Stimulated activated CD4-positive, alpha-beta T cell treated with anti-CD3 and anti-CD28 coated beads, TNF-alpha, amount 100 ng/mL, for 4 hours (primary cell): ENCODE data around the gene PLEKHO1.
A peak's percentile ranks its signal among the peaks of the same experiment; 100 is the strongest.

ENCODE experiments used
- DNase-seq, 3 experiments: peaks; one replicate each; pipeline ENCODE4 v3.0.0-alpha.2; 2020; ENCODE audit warnings: low read depth in 3 of 3

Gene PLEKHO1

DNA sequence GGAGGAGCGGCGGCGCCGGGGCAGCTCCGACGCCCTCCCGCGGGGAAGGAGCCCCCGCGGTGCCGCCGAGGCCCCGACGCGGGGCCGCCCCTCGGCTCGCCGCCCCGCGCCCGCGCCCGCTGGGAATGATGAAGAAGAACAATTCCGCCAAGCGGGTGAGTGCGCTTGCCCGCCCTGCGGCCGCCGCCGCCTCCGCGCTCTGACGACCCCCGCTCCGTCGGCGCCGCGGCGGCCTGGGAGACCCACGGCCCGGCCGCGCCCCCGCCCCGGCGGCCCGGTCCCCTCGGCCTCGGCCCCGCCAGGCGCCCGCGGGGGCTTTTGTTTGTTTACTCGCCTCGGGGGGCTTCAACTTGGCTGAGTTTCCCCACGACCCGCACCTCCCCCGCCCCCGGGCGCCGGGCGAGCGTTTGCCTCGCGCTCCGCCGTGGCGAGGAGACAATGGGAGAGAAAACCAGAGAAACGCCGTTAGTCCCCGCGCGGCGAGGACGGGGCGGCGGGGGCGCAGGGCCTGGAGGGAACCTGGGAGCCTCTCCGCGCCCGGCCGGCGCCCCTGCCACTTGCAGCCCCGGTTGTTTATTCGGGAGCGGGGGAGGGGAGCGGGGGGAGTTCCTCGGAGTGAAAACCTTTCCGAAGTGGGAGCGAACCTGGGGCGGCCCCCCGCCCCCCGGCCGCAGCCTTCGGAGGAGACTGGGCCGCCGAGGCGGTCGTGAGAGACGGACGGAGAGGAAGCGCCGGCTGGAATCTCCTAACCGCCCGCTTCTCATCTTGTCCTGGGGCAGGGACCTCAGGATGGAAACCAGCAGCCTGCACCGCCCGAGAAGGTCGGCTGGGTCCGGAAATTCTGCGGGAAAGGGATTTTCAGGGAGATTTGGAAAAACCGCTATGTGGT lies 661 bp downstream of the PLEKHO1 start:
- peak in 1 of 3 experiments; percentile 26 for DNase-seq

DNA sequence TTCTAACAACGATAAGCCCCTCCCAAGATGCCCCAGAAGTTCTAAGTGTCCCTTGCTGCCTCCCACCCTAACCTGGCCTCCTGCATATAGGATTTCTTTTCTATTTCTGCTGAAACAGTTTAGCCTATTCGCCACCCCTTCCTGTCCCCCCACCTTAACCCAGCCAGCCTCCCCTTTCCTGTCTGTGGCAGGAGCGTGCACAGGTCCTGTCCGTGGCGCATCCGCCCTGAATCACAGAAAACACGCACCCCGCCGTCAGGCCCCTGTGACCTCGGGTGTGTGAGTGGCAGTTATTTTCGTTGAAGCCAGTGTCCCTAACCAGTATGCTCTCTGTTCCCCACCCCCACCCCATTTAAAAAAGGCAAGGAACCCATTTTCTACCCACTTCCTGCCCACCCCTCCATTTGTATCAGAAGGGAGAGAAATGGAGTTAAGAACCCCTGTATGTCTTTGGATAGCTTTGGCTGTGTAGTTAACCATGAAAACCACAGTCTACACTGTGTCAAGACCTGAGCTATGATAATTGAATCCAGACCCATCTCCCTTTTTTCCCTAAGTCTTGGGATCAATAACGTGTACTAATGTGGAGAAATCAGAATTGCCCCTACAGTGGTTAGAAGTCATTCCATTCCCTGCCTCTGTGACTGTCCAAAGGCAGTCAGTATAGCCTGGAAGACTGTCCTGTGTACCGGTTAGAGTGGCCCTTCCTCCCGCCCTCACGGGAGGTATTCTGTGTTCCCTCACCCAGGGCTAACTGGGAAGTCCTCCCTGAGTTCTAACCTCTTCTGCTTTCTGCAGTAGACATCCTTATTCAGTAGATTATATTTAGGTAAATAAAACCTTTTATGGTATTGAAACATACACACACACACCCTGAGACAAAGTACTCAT lies 1.8 kb downstream of the PLEKHO1 start:
- peak in 2 of 3 experiments; percentile 22 to 61 for DNase-seq

DNA sequence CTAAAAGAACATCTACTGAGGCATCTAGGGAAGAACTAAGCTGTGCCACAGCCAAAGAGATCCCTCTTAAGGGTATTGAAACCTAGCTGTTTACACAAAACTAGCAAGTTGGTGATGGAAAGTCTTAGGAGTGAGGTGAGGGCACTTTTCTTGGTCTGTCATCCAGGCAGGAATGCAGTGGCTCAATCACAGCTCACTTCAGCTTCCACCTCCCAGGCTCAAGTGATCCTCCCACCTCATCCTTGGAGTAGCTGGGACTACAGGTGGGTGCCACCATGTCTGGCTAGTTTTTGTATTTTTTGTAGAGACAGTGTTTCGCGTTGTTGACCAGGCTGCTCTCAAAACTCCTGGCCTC lies 2.4 kb downstream of the PLEKHO1 start:
- DNase-seq = no peak

DNA sequence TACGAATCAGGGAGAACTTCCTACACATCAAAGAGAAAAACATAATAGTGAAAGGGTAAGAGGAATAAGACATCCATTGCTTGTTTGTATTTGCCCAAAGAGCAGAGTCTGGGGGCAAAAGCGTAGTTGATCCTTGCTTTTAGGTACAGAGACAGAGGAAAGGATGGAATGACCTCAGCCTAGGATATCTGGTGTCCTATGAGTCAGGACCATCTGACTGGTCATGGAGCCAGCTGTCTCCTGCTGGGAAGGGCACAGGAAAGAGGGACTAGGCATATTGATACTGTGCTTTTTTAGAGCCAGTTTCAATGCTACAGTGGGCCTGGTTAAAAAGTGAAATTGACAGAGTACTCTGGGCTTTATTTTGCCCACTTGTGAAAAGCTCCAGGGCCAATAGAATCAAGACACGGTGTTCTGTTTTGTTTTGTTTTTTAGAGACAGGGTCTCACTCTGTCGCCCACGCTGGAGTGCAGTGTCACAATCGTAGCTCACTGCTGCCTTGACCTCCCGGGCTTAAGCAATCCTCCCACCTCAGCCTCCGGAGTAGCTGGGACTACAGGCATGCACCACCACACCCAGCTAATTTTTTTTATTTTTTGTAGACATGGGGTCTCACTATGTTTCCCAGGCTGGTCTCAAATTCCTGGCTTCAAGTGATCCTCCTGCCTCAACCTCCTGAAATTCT lies 3.2 kb downstream of the PLEKHO1 start:
- no peak for DNase-seq

DNA sequence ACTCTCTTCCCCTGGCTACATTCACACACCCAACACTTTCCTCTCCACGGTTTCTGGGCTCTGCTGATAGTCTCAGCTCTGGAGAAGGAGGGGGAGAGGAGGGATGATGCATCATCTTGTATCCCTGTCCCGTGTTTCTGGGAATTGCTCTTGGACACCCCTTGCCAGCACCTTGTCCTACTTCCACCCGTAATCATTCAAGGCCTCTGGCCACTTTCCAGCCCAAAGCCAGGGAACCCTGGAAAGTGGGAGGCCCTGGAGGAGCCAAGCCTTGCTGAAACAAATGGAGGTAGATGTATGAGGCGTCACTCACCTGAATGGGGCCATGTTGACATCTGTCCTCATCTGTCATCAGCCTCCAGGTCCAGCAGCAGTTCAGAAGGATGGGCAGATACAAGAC lies 4.4 kb downstream of the PLEKHO1 start:
- no peak for DNase-seq

DNA sequence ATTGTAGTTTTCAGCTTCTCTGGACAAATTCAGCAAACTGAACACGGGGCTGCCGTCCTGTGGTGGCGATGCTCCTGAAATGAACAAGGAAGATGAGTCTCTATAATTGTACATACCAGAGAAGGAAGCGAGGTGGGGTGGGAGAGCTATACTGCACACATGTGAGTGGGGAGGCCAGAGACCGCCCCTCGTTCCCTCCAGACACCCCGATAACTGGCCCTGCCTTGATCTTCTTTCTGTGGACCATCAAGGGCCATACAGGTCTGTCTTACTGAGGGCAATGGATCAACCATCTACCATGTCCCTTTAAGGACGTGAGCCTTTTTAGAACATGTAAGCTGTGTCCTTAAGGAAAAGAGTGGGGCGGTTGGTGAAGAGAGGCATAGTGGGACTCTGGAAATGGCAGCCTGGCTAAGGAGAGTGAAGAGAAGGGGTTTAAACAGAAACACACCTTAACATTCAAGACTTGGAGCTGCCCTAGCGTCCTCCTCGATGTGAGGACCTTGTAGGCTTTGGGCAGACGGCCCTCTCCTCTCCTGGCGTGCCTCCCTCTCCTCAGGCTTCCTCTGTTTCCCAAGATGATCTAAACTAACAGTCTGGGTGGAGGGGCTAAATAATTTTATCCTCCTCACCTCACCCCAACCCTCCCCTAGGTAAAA lies 5.8 kb downstream of the PLEKHO1 start:
- DNase-seq = no peak

DNA sequence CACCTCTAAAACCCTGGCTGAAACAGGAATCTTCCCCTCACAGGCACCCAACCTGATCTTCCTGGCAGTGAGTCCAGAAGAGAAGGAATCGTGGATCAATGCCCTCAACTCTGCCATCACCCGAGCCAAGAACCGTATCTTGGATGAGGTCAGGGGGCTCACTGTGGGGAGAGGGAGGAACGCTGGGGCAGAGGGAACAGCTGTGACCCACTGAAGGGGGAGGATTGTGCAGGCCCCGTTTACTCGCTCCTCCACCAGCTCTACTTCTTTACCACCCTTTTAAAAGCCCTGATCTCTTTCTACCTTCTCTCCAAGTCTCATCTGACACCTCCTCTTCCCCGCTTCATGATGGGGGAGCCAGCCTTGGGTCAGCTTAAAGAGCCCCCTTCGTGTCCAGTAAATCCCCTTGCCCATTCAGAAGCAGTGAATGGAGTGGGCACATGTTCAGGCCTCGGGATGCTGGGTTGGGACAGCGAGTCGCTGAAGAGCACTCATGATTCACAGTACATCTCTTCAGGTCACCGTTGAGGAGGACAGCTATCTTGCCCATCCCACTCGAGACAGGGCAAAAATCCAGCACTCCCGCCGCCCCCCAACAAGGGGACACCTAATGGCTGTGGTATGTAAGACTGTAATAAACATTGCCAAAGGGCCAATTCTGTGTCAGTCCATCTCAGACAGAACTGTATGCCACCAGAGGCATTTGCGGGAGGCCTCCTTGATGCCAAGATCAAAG lies 7.3 kb downstream of the PLEKHO1 start:
- no peak for DNase-seq

DNA sequence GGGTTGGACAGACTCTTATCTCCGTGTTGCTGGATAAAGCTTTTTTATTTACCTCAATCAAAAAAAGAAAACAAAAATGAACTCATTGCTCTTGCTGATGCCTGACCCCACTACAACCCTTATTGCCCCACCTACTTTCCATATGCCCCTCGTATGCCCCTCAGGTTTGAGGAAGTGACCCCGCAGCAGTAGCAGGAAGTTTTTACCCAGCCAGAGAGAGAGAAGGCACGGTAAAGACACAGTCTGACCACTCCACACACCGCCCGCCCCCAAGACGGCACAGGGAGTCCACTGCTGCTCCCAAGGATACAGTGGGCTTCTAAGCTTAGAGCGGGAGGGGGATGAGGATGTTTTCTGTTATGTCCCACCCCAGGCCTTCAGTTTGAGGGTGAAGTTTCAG lies 9.8 kb downstream of the PLEKHO1 start:
- no peak for DNase-seq

DNA sequence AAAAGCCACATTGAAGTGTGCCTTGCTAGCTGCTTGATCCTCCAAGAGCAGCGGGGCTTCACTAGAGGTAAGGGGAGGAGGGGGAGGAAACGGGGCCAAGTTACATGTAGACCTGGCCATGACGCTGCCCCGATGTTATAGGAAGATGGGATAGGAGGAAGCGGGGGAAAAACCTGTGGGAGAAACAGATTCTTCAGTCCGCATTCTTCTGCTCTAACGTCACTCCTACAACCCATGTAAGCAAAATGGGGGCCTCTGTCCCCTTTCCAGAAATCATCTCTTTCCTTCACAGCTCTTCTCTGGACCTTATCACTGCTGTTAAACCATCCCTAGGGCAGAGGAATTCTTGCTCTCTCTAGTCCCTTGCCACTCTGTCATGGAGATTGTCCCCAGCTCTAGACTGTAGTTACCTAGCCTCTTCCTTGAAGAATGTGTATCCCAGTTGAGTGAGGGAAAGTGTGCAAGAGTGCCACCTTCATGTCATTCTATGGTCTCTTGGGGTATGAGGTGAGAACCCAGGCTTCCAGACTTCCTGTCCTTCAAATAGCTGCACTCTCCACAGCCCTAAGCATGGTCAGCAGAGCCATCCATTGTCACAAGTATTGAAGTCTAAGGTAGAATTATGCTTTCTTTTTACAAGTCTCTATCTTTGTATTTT lies 11.4 kb downstream of the PLEKHO1 start:
- no peak for DNase-seq

DNA sequence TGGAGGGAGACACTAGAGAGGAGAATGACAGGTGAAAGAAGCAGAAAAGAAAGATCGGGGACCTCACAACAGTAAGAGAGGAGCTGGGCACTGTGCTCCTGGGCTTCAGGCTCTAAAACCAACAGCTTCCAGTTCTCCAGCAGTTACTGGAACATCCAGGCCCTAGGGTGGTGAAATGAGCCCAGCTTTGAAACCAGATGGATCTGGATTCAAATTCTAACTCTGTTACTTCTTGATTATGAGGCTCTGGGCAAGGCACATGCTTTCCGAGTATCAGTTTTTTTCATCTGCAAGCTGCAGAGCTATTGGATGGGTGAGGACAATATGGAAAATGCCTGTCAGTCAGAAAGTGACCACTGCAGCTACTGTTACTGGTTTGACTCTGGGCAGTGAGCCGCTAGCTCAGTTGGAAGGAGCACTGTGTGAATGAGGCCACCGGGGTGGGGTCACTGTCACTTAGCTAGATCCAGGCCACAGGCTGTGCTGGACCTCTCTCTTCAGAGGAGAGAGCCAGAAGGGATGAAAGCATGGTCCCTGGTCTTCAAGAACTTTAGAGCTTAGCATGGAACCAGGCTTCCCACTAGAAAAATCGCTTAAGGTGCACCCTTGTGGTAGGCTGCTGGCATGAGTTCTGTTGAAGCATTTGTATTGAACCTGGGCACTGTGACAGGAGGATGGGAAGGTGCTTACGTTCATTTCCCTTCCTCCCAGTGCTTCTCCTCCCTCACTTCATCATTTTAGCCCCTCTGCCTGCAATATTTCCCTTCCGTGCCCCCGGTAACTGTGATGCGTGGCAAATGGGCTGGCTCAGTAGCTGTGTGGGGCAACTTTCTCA lies 12.2 kb downstream of the PLEKHO1 start:
- DNase-seq = no peak

DNA sequence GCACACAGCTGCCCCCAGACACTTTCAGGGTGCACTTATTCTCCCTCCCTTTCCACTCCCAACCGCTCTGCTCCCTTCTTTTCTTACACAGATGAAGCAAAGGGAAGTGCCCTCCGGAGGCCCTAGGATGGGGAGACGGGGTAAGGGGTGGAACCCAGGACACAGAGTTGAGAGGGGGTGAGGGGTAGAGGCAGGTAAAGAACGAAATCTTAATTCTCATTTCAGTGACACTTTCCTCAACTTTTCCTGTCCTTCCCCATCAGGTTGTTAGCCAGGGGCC lies 12.8 kb downstream of the PLEKHO1 start:
- no peak for DNase-seq

DNA sequence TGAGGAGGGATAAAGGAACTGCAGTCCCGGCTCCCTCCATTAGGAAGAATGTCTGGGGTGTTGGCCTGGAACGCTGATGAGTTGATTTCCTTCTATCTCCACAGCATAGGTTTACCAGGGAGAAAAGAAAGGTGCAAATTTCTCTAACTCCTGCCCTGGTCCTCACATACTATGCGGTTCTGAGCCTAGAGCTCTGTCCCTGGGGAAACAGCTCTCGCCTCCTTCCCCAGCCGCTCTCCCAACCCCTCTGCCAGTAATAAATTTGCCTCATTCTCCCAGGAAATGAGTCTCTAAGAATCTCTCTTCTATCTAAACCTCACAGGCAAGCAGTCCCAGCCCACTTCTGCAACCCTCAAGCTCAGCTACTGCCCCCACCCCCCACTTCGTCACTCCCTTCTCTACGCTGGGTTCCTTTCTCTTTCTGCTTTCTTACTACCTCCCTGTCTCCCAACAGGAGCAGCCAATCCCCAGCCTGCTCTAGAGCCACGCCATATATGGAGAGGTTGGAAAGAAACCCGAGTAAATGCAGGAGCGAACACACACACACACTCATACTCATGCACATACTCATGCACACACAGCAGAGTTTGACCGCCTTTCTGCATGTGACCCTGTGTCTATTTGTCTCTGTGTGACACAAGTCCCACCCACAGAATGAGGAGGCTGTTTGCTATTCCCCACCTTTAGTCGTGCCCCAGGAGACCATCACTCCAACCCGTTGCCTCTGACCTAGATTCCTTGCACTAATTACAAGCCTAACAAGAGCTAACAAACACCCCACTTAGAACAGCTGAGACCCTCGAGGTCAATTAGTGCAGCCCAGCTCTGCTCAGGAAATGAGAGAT lies 13.4 kb downstream of the PLEKHO1 start:
- no peak for DNase-seq

DNA sequence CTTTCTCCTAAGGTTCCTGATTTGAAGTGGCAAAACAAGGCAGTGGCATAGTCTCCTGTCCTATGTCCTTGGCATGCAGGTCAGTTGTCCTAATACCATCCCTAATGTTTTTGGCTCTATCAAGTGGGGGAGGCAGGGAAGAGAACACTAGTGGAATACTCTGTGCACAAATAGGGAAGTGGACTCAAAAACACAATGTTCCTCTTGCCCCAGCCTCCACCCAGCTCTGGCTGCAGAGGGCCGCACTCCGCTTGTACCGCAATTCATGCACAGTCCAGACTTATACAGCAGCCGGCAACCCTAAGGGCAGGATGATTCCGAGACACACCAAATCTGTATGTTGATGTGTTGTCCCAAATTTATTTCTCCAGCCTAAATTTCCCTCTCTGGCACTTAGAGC lies 14.5 kb downstream of the PLEKHO1 start:
- no peak for DNase-seq

DNA sequence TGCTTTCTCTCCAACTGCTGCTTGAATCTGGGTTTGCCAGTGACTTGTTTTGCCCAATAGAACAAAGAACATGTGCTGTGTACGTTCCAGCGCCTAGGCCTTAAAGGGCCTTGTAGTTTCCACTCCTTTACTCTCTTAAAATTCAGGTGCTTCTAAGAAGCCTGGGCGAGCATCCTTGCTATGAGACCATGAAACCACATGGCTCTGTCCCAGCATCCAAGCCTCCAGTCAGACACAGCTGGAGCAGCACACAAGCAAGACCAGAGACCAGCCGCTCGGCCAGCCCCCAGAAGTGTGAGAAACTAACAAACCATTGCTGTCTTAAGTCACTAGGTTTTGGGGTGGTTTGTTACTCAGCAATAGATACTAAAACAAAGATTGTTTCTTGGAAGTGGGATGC lies 15.1 kb downstream of the PLEKHO1 start:
- DNase-seq = no peak

DNA sequence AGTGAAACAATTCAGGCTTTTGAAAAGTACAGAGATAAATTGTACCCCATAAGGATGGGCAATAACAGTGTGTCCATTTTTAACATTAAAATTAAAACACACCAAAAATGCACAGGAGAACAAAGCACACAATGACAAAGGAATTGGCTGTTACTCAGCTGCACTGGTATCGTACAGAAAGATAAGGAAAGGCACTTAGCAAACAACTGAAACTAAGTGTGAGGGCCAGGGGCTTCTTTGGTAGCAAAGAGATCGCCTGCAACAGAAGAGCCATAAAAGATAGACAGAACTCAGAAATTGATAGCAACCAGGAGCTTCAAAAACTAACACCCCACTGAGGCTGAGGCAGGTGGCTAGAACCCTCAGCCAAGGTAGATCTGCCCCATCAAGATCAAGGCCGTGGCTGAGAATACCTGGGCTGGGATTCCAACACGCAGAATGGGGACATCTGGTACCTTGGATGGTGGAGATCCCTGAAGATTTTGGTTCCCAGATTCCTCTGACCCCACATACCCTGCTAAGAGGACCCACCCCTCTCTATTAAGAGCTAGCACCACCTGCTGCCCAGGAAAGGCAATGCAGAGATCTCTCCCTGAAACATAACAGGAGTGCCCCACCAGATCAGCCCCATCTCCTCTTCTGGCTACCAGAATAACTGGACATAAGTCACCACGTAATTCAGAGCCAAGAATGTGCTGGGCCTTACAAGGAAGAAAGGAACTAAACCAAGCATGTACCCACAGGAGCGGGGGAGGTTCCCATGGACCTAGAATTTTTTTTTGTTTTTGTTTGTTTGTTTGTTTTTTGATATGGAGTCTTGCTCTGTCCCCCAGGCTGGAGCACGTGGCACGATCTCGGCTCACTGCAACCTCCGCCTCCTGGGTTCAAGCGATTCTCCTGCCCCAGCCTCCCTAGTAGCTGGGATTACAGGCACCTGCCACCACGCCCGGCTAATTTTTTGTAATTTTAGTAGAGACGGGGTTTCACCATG lies 16.2 kb downstream of the PLEKHO1 start:
- peak in 1 of 3 experiments; percentile 19 for DNase-seq

DNA sequence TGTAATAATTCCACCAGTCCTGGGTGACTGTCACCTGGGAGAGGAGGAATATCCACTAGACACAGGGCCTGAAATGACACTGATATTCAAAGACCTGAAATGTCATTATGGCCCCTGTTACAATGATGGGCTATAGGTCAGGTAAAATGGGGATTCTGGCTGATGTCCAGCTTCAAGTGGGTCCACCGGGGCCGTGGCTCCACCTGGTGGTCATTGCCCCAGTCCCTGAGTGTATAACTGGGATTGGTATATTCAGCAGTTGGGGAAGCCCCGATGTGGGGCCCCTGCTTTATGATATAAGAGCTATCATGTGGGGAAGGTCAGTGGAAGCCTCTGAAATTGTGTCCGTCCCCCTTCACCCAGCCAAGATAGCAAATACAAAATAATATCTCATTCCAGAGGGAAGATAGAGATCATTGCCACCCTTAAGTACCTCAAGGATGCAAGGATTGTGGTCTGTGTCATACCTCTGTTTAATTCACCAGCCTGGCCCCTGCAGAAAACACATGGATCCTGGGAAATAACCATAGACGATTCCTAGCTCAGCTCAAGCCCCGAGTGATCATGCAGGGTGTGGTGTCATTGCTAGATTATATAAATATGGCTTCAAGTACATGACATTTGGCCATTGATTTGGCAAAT lies 19.4 kb downstream of the PLEKHO1 start:
- DNase-seq = no peak

DNA sequence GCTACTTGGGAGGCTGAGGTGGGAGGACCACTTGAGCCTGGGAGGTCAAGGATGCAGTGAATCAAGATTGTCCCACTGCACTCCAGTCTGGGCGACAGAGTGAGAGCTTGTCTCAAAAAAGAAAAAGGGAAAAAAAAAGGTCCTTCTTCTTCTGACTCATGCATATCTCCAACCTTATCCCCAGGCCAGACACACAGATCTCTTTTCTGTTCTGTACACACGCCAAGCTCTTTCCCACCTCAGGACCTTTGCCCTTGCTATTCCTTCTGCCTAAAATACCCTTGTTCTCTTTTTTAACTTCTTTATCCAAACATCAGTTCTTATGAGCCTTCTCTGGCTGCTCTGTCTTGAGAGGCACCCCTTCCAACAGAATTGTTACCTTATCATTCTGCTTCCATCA lies 22.1 kb downstream of the PLEKHO1 start:
- DNase-seq = no peak
